Stimulated activated CD4-positive, alpha-beta T cell treated with anti-CD3 and anti-CD28 coated beads, Interleukin-15, amount 100 ng/mL, for 1 hour (primary cell): ENCODE data around the gene NLRC5.
"Not testable (repeated sequence)": the region's sequence is repeated elsewhere in the genome, so short reads cannot be mapped to it uniquely, and the experiment has no call there.

Source experiments
- DNase-seq, 2 donors: peaks; one replicate each; pipeline ENCODE4 v3.0.0-alpha.2; 2020; ENCODE audit warnings: low read depth in 1 of 2, low spot score in 1 of 2

The NLRC5 gene

DNA sequence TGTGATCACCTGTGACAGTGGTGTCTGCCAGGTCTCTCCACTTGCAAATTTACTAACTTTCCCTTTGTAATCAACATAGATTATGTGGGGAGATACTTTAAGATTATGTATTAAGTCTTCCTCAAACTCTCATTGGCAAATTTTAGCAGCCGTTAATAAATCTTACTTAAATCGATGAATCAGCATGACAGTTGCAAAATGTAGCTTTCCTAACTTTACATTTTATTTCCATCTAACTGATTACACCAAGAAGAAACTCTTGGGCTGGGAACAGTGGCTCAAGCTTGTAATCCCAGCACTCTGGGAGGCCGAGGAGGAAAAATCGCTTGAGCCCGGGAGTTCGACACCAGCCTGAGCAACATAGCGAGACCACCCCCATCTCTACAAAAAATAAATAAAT is 79.7 kb downstream of the NLRC5 start:
- DNase-seq = no peak

GRCh38 chr16:57069635-57070370 is 80.4 kb downstream of the NLRC5 start:
- no peak for DNase-seq

DNA sequence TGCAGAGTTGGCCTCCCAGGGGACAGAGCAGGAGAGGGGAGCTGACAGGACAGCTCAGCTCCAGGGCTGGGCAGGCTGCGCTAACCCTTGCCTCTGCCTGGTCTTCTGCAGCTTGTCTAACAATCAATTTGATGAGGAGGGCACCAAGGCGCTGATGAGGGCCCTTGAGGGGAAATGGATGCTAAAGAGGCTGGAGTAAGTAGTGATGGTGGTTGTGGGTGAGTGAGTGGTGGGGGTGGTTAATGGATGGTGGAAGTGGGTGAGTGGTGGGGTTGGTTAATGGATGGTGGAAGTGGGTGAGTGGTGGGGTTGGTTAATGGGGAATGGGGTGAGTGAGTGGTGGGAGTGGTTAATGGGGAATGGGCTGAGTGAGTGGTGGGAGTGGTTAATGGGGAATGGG is 81.1 kb downstream of the NLRC5 start:
- no peak for DNase-seq

DNA sequence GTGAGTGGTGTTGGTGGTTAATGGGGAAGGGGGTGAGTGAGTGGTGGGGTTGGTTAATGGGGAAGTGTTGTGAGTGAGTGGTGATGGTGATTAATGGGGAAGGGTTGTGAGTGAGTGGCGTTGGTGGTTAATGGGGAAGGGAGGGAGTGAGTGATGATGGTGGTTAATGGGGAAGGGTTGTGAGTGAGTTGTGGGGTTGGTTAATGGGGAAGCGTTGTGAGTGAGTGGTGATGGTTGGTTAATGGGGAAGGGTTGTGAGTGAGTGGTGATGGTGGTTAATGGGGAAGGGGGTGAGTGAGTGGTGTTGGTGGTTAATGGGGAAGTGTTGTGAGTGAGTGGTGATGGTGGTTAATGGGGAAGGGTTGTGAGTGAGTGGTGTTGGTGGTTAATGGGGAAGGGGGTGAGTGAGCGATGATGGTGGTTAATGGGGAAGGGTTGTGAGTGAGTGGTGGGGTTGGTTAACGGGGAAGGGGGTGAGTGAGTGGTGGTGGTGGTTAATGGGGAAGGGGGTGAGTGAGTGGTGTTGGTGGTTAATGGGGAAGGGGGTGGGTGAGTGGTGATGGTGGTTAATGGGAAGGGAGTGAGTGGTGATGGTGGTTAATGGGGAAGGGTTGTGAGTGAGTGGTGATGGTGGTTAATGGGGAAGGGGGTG is 81.8 kb downstream of the NLRC5 start:
- not testable (repeated sequence) for DNase-seq

DNA sequence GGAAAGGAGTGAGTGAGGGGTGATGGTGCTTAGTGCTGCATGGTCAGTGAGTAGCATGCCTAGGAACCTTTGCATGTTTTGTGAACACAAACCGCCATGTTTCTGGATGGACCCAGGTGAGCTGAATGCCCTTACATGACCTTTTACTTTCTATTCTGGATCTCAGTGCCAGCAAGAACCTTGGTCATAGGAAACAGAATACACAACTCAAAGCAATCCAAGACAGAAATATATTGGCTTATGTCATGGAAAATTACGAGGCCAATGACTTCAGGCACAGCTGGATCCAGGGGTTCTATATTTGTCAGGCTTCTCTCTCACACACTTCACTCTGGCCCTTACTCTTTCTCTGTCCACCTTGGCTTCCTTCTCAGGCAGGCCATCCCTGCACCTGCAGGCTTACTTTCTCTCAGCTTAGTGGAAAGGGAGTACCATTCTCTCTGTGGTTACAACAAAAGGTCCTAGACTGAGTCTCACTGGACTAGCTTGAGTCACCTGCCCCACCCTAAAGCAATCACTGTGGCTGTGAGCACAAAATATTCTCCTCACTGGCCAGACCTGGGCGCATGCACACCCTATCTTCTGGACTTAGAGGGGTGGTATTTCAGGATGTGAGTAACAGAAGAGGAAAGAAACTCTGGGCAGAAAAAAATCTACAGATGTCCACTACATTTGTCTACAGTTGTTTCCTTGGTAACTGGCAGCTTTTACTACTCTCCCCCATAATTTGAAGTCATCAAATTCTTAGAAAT is 82.7 kb downstream of the NLRC5 start:
- no peak for DNase-seq

DNA sequence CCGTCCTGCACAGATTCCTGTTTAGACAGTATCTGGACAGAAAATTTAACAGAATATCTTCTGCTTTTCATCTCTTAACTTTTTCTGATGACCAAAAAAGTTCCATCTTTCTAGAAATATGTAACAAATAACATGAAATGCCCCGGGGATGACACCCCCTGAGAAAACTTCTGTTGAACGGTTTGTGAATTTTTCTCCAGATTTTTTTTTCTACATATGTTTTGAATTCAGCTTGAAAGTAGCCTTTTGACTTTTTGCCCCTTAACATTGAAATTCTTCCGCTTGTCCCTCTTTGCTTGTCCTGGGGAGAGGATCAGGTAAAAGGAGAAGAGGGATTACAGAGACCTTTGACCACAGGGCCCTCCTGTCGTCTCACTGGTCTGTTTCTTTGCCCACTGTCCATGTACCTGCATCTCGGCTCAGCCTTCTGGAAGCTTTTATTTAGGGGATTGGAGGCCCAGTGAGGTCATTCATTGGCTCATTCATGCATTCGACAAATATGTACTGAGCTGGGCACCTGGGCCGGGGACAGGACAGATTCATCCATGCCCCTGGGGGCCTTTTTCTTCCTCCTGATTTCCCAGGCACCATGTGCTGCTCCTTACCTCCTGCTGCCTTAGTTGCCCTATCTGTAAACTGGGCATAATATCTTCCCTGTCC is 83.4 kb downstream of the NLRC5 start:
- no peak for DNase-seq

GRCh38 chr16:57077714-57078113 is 88.4 kb downstream of the NLRC5 start:
- no peak for DNase-seq

- DNase-seq = no peak
Measured at GRCh38 chr16:57081744-57082143, 92.4 kb downstream of the NLRC5 start.

DNA sequence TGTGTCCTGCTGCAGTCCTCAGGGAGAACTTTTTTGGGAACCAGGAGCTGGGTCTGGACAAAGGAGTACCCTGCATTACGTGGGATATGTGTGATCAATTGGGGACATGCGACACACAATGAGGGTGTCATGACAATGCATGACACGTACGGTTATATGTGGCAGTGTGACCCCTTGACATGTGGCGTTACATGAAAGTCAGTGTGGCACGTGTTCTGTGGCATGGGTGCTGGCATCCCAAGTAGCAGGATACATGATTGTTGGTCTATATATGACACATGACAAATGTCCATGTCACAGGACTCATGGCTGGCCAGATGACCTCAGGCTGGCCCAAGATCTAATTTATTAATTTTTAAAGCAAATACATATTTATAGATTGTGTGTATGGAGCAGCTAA is 93.3 kb downstream of the NLRC5 start:
- no peak for DNase-seq

GRCh38 chr16:57083485-57084126 is 94.2 kb downstream of the NLRC5 start:
- DNase-seq = no peak

- DNase-seq = peak; percentile 51 to 53
Measured at GRCh38 chr16:57084257-57084770, 95.0 kb downstream of the NLRC5 start.

DNA sequence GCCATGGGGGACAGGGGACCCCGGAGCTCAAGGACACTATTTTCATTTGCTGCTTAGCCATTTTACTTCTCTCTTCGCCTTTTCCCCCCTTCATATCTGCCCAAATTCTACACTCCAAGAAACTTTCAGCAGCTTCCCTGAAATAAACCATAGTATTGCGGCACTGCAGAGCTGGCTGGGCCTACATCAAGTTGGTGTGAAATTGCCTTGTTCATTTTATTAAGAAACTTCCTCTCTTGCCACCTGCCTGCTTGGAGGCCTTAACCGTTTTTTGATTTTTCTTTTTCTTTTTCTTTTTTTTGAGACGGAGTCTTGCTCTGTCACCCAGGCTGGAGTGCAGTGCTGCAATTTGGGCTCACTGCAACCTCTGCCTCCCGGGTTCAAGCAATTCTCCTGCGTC is 95.6 kb downstream of the NLRC5 start:
- DNase-seq = no peak

DNA sequence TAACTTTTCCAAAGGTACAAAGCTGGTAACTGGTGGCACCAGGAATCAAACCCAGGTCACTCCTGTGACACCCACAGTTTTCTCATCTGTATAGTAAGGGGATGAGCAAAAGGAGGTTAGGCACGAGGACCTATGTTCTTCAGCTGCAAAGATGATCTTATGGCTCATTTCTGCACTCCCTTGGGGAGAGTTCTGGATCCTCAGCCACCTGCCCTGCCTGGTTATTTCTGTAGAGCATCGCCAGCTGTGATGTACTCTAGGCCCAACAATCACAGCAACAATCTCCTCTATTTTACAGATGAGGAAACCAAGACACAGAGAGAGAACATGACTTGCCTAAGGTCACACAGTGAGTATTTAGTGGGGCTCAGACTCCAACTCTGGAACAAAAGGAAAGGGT is 97.6 kb downstream of the NLRC5 start:
- no peak for DNase-seq

- no peak for DNase-seq
Measured at GRCh38 chr16:57089406-57089805, 100.0 kb downstream of the NLRC5 start.

DNA sequence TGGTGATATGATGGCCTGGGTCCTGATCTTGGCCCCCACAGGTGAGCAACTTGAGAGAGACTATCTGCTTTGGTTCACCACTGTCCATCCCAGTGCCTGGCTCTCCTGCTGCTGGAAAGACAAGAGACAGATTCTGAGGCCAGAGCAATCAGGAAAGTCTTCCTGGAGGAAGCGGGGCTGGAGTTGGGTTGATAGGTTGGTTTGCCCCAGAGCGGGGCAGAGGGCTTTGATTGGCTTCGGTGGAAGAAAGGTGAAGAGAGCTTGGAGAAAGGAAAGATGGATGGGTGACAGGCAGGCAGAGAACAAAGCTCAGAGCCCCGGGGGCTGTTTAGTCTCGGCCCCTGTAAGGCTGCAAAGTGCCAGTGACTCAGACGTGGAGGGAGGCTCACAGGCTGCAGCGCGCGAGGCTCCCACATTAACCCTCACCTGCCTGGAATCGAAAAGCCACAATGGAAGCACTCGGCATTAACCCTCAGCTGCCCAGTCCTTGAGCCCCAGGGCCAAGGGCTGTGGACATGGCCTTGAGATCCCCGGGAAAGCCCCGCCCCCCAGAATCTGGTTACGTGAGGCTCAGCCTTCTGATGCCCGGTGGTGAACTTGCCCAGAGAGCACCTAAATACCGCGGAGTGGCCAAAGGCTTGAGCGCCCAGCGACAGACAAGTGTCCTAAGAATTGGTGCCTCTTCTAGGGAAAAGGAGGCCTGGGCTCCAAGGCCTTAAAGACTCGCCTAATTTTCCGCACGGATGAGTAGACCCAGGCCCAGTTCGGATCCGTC is 102.0 kb downstream of the NLRC5 start:
- DNase-seq = no peak

GRCh38 chr16:57091975-57092785 is 102.8 kb downstream of the NLRC5 start, which contains the start of gene CPNE2:
CPNE2 (plus strand) TSS chr16:57092583; CDS start chr16:57110743, 18,160 bp downstream.
- DNase-seq = peak in 1 of 2 donors; percentile 18

GRCh38 chr16:57092786-57093411 is 103.5 kb downstream of the NLRC5 start:
- DNase-seq = peak; percentile 27 to 42

GRCh38 chr16:57093666-57094564 is 104.6 kb downstream of the NLRC5 start:
- DNase-seq = no peak
